Mesodermal cell (in vitro differentiated cells): ENCODE results near the gene ATP13A2. TPM values are rescaled to one million over a fixed set of nuclear protein-coding genes. Genes with fewer than 3 reads are reported as not detected.

Experiments used
- H3K27ac ChIP-seq: 2 replicates; pipeline ENCODE4 v1.7.0; 2013; ENCODE audit warnings: mild to moderate bottlenecking, low read depth, low read length, moderate library complexity; ENCODE audit not compliant: severe bottlenecking
- H3K36me3 ChIP-seq: 2 replicates; pipeline ENCODE4 v1.7.1; 2013; ENCODE audit warnings: mild to moderate bottlenecking, low read length, moderate library complexity; ENCODE audit not compliant: control insufficient read depth, insufficient read depth
- H3K4me1 ChIP-seq: one replicate; pipeline ENCODE4 v1.7.1; 2013; ENCODE audit warnings: mild to moderate bottlenecking, low read length; ENCODE audit not compliant: insufficient read depth, control insufficient read depth, poor library complexity, severe bottlenecking
- H3K4me3 ChIP-seq: 2 replicates; pipeline ENCODE4 v1.7.0; 2013; ENCODE audit warnings: low read length, control low read depth, mild to moderate bottlenecking; ENCODE audit not compliant: insufficient read depth, poor library complexity, severe bottlenecking; ENCODE audit errors: extremely low read depth
- H3K9me3 ChIP-seq: 2 replicates; pipeline ENCODE4 v1.7.1; 2013; ENCODE audit warnings: mild to moderate bottlenecking, low read length, moderate library complexity; ENCODE audit not compliant: control insufficient read depth
- WGBS, 2 experiments: methylation state at CpG; one replicate each; pipeline ENCODE4 v1.1.5; 2013; ENCODE audit warnings: missing lambda C conversion rate in 2 of 2; ENCODE audit not compliant: insufficient coverage in 2 of 2; 5-methylcytosine and 5-hydroxymethylcytosine counted together
- polyA plus RNA-seq, 2 experiments: library from polyadenylated mRNA; stranded (reverse); fragments of 50-300 nt; gene quantifications; one replicate each; pipeline ENCODE4 v1.2.3, GENCODE V29; 2013

Gene ATP13A2
- 59.6 TPM for polyA plus RNA-seq (2013, experiment 1 of 2)
- polyA plus RNA-seq (2013, experiment 2 of 2), result 37.4 TPM

- no peak within 1 kb of the TSS for H3K27ac ChIP-seq
- peaks cover 30% of the 10 kb centered on the region for H3K4me1 ChIP-seq
- 3% methylated on average over 71 to 76 of the region's 94 CpGs for WGBS, 2 experiments
- no peaks in the 10 kb centered on the region for H3K9me3 ChIP-seq
- peak within 1 kb of the TSS; percentile 65 for H3K4me3 ChIP-seq
- no peaks in the 10 kb centered on the region for H3K36me3 ChIP-seq
These were observed at the start of gene ATP13A2 for GRCh38 chr1:17011439-17012307. TSS of gene ATP13A2 (minus strand) at chr1:17011928. CDS start at chr1:17011738, 190 bp downstream.

- H3K4me3 ChIP-seq, result no peak overlapping the region
- 83 to 91% methylated on average over 2 to 3 of the region's 3 CpGs for WGBS, 2 experiments
- no peaks in the 10 kb centered on the region for H3K36me3 ChIP-seq
- peaks cover 5% of the 10 kb centered on the region for H3K4me1 ChIP-seq
- H3K27ac ChIP-seq, result no peak overlapping the region
- no peaks in the 10 kb centered on the region for H3K9me3 ChIP-seq
These were observed 49.8 kb upstream of the ATP13A2 start for GRCh38 chr1:17061486-17061885.

GRCh38 chr1:17060306-17060749 lies 48.6 kb upstream of the ATP13A2 start:
- Histone ChIP-seq H3K4me3 (no peak overlapping the region), H3K4me1 (peaks cover 5% of the 10 kb centered on the region), H3K36me3 (no peaks in the 10 kb centered on the region), H3K9me3 (no peaks in the 10 kb centered on the region), H3K27ac (no peak overlapping the region)
- WGBS, 2 experiments, result 54 to 61% methylated on average over 11 of the region's 11 CpGs

- Histone ChIP-seq H3K4me1 (peaks cover 5% of the 10 kb centered on the region), H3K36me3 (no peaks in the 10 kb centered on the region), H3K27ac (no peak overlapping the region)
These were observed 47.9 kb upstream of the ATP13A2 start for GRCh38 chr1:17059391-17060305.

GRCh38 chr1:17056551-17056950 lies 44.8 kb upstream of the ATP13A2 start:
- 91 to 97% methylated on average over 3 to 4 of the region's 4 CpGs for WGBS, 2 experiments
- H3K36me3 ChIP-seq, result peaks cover 7% of the 10 kb centered on the region
- H3K27ac ChIP-seq, result no peak overlapping the region

More at GRCh38 chr1:17059391-17060305, 47.9 kb upstream of the ATP13A2 start:
- Histone ChIP-seq H3K9me3 (no peaks in the 10 kb centered on the region), H3K4me3 (no peak overlapping the region)
- 46 to 62% methylated on average over 3 to 7 of the region's 12 CpGs for WGBS, 2 experiments

GRCh38 chr1:17055801-17056200 lies 44.1 kb upstream of the ATP13A2 start:
- no peaks in the 10 kb centered on the region for H3K9me3 ChIP-seq
- WGBS, 2 experiments, result 80 to 96% methylated on average over 2 to 5 of the region's 7 CpGs
- H3K27ac ChIP-seq, result no peak overlapping the region
- H3K36me3 ChIP-seq, result peaks cover 14% of the 10 kb centered on the region
- H3K4me1 ChIP-seq, result peaks cover 7% of the 10 kb centered on the region
- H3K4me3 ChIP-seq, result no peak overlapping the region

More at GRCh38 chr1:17056551-17056950, 44.8 kb upstream of the ATP13A2 start:
- Histone ChIP-seq H3K4me1 (peaks cover 4% of the 10 kb centered on the region), H3K4me3 (no peak overlapping the region), H3K9me3 (no peaks in the 10 kb centered on the region)

- peaks cover 30% of the 10 kb centered on the region for H3K36me3 ChIP-seq
- H3K27ac ChIP-seq, result peak within 1 kb of the TSS; percentile 57
- WGBS, 2 experiments, result 0 to 1% methylated on average over 18 to 24 of the region's 44 CpGs
- no peaks in the 10 kb centered on the region for H3K9me3 ChIP-seq
- H3K4me1 ChIP-seq, result peaks cover 7% of the 10 kb centered on the region
- peak within 1 kb of the TSS; percentile 94 for H3K4me3 ChIP-seq
These were observed 42.1 kb upstream of the ATP13A2 start, which contains the start of gene SDHB for GRCh38 chr1:17053685-17054410. TSS of gene SDHB (minus strand) at chr1:17054032. CDS start at chr1:17054019, 13 bp downstream.

- Histone ChIP-seq H3K27ac (peak overlapping the region; percentile 57), H3K4me3 (peak overlapping the region; percentile 94), H3K9me3 (no peaks in the 10 kb centered on the region), H3K36me3 (peaks cover 30% of the 10 kb centered on the region), H3K4me1 (peaks cover 7% of the 10 kb centered on the region)
- 0 to 24% methylated on average over 6 to 7 of the region's 12 CpGs for WGBS, 2 experiments
These were observed 41.5 kb upstream of the ATP13A2 start for GRCh38 chr1:17053086-17053684.

GRCh38 chr1:17052641-17053040 lies 40.9 kb upstream of the ATP13A2 start:
- no peak overlapping the region for H3K27ac ChIP-seq
- no peaks in the 10 kb centered on the region for H3K9me3 ChIP-seq
- H3K4me3 ChIP-seq, result peak overlapping the region; percentile 94
- peaks cover 7% of the 10 kb centered on the region for H3K4me1 ChIP-seq
- H3K36me3 ChIP-seq, result peaks cover 33% of the 10 kb centered on the region

- no peak overlapping the region for H3K27ac ChIP-seq
- peaks cover 7% of the 10 kb centered on the region for H3K4me1 ChIP-seq
- no peaks in the 10 kb centered on the region for H3K9me3 ChIP-seq
- WGBS, 2 experiments, result no CpG with 5 or more reads among the region's 1 CpG
- H3K4me3 ChIP-seq, result no peak overlapping the region
- H3K36me3 ChIP-seq, result peaks cover 35% of the 10 kb centered on the region
These were observed 40.3 kb upstream of the ATP13A2 start for GRCh38 chr1:17052038-17052437.
